ENCODE measurements around the gene AP3S2.

DNA sequence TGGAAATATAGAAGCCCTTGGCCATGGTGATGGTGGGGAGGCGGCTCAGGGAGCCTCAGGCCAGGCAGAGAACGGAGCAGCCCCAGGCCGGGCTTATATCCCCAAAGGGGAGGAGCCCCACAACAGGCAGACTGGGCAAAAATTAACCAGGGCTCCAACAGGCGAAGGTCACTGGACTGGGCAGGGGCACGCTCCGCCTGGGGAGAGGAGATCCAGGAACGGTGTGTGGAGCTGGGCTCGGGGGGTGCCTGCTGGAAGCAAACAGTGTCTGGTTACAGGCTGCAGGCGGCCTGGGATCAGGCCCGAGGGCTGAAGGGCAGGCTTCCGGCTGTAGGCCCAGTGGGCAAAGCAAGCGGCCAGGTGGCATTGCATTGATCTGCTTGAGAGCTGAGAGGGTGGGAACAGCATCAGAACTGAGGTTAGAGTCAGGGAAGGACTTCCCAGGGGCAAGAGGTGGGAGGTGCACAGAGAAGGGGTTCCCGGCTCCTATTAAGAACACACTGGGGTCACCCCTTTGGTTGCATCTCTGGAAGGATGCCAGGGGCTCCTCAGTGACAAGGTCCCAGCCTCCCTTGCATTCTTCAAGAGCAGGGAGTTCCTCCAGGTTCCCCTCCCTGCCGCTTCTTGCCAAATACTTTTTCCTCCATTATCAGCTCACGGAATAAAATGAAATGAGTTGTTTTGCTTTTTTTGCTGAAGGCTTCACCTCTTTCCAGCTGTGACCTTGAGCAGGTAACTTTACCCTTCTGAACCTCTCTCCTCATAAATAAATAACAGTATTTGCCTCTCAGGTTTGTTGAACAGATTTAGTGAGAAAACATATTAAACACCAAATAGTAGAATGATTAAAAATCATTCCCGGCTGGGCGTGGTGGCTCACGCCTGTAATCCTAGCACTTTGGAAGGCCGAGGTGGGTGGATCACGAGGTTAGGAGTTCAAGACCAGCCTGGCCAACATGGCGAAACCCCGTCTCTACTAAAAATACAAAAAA is 86.9 kb downstream of the AP3S2 start:
- TF ChIP-seq POLR2A (IDR thresholded peaks at IDR 0.05; ENCODE audit: control extremely low read depth in 1 of 2, low read depth in 2 of 2, low read length in 2 of 2): no peak
- no peak for TF ChIP-seq SP1 (IDR thresholded peaks at IDR 0.05; ENCODE audit: low read depth, low read length)
- no peak for TF ChIP-seq POLR2AphosphoS5 (IDR thresholded peaks at IDR 0.05; ENCODE audit: low read depth, low read length)
